Fibroblast of pulmonary artery (primary cell): ENCODE measurements around the gene BBX.

ENCODE experiments used
- DNase-seq: peaks from one replicate; pipeline ENCODE4 v3.0.0-alpha.2; 2010; ENCODE audit warnings: low read depth
- H3K4me3 ChIP-seq: replicated peaks from 2 replicates; pipeline ENCODE4 v1.5.1; 2011; ENCODE audit warnings: low read depth, mild to moderate bottlenecking, control low read depth, low read length, moderate library complexity
- CTCF ChIP-seq: IDR thresholded peaks from 2 replicates; pipeline ENCODE4 v1.5.1; 2011; ENCODE audit warnings: mild to moderate bottlenecking, control low read depth, low read length, inconsistent platforms; ENCODE audit errors: missing control alignments

Gene BBX

GRCh38 chr3:107523289-107523538 is 452 bp downstream of the BBX start:
- H3K4me3 ChIP-seq = peak overlapping the region; percentile 87
- TF ChIP-seq CTCF = no peak
- peak; percentile 33 for DNase-seq

- DNase-seq = peak; percentile 56
- TF ChIP-seq CTCF = no peak
- H3K4me3 ChIP-seq = peak overlapping the region; percentile 87
Measured at GRCh38 chr3:107523539-107524325, 970 bp downstream of the BBX start.

- peak overlapping the region; percentile 87 for H3K4me3 ChIP-seq
- DNase-seq = peak; percentile 30
- no peak for TF ChIP-seq CTCF
Measured at GRCh38 chr3:107524326-107524840, 1.6 kb downstream of the BBX start.

GRCh38 chr3:107524841-107525643 is 2.3 kb downstream of the BBX start:
- DNase-seq = peak; percentile 57
- H3K4me3 ChIP-seq = peak overlapping the region; percentile 87
- no peak for TF ChIP-seq CTCF

- peak overlapping the region; percentile 87 for H3K4me3 ChIP-seq
- TF ChIP-seq CTCF = no peak
- DNase-seq = no peak
Measured at GRCh38 chr3:107525644-107526305, 3.0 kb downstream of the BBX start.

GRCh38 chr3:107531917-107532469 is 9.2 kb downstream of the BBX start:
- no peak for TF ChIP-seq CTCF
- no peak overlapping the region for H3K4me3 ChIP-seq
- no peak for DNase-seq
